HCT116 (cell line): Measurements from ENCODE around the gene RPRML. TPM values are rescaled to one million over a fixed set of nuclear protein-coding genes. Genes with fewer than 3 reads are reported as not detected.

Source experiments
- ATAC-seq: fragments of 200-7000 bp; cut with Tn5 transposase; 2 replicates; pipeline ENCODE4 v1.9.1; 2020; ENCODE audit warnings: mild to moderate bottlenecking, moderate library complexity
- BruUV-seq: library from RNA; stranded (reverse); fragments of 400-500 nt; replicated peaks from 2 replicates; lab custom pipeline; 2021; lab: Mats Ljungman, UMichigan
- CTCF ChIA-PET: fragments of 300-600 bp; sonication (Branson Sonifier 250); formaldehyde crosslinking; loops from one replicate; lab custom pipeline; 2021; ENCODE audit warnings: antibody characterized with exemption; lab: Charles Lee
- POLR2A ChIA-PET: fragments of 300-600, 350-600 bp; sonication (Branson Sonifier 250); formaldehyde crosslinking; loops from one replicate; lab custom pipeline; 2021; ENCODE audit warnings: antibody characterized with exemption; lab: Charles Lee
- RAD21 ChIA-PET, 2 experiments: fragments of 300-600 bp; sonication (Branson Sonifier 250); formaldehyde crosslinking; loops; one replicate each; lab custom pipeline; 2023; ENCODE audit warnings: low total read pairs in 2 of 2; ENCODE audit not compliant: uncharacterized antibody in 2 of 2, unreplicated experiment in 2 of 2, low non-redundant PET in 1 of 2; lab: Charles Lee
- DNase-seq: peaks from one replicate; pipeline ENCODE4 v3.0.0-alpha.2; 2010; ENCODE audit warnings: low read depth, low spot score
- H2AFZ ChIP-seq: fragments of 200-600 bp; shearing (Covaris generic), sonication (generic); 2 replicates; pipeline ENCODE4 v1.6.1; 2017; ENCODE audit warnings: low read depth, mixed run types, mixed read lengths, antibody characterized with exemption, low read length; ENCODE audit not compliant: poor library complexity, severe bottlenecking
- H3K27ac ChIP-seq: 2 replicates; pipeline ENCODE4 v1.5.1; 2012; ENCODE audit warnings: low read depth, low read length
- H3K27me3 ChIP-seq: fragments of 200-600 bp; sonication (generic); 2 replicates; pipeline ENCODE4 v1.6.1; 2016; ENCODE audit warnings: mixed run types, low read length, mixed read lengths; ENCODE audit not compliant: insufficient read depth
- H3K36me3 ChIP-seq, 2 experiments: fragments of 200-500 bp in 1 of 2; fragments of 200-600 bp in 1 of 2; sonication (Bioruptor generic) in 1 of 2; sonication (generic) in 1 of 2; 2 replicates each; pipeline versions ENCODE4 v1.5.1 to v1.6.1; 2014 to 2016; ENCODE audit warnings: low read length in 2 of 2, inconsistent platforms in 1 of 2, mixed read lengths in 1 of 2, mixed run types in 1 of 2; ENCODE audit not compliant: insufficient read depth in 2 of 2, control insufficient read depth in 1 of 2
- H3K4me1 ChIP-seq, 2 experiments: fragments of 200-600 bp in 1 of 2; sonication (generic) in 1 of 2; 2 replicates each; pipeline versions ENCODE4 v1.5.1 to v1.6.1; 2012 to 2017; ENCODE audit warnings: low read length in 2 of 2, inconsistent platforms in 1 of 2, mild to moderate bottlenecking in 1 of 2, mixed read lengths in 1 of 2, mixed run types in 1 of 2, moderate library complexity in 1 of 2; ENCODE audit not compliant: insufficient read depth in 2 of 2, control insufficient read depth in 1 of 2
- H3K4me2 ChIP-seq: fragments of 200-600 bp; sonication (generic); 2 replicates; pipeline ENCODE4 v1.6.1; 2017; ENCODE audit warnings: mixed run types, low read length, mixed read lengths
- H3K4me3 ChIP-seq, 2 experiments: fragments of 200-600 bp in 1 of 2; sonication (generic) in 1 of 2; replicated peaks in 1 of 2; 2 replicates each; pipeline ENCODE4 v1.5.1; 2011 to 2016; ENCODE audit warnings: low read length in 2 of 2, control low read depth in 1 of 2, low read depth in 1 of 2, mild to moderate bottlenecking in 1 of 2, mixed read lengths in 1 of 2, mixed run types in 1 of 2
- H3K79me2 ChIP-seq: fragments of 200-600 bp; sonication (generic); 2 replicates; pipeline ENCODE4 v1.6.1; 2017; ENCODE audit warnings: mild to moderate bottlenecking, mixed run types, low read length, moderate library complexity, mixed read lengths; ENCODE audit not compliant: insufficient read depth
- H3K9ac ChIP-seq: fragments of 200-600 bp; sonication (generic); 2 replicates; pipeline ENCODE4 v1.6.1; 2016; ENCODE audit warnings: low read length, mixed read lengths
- H3K9me2 ChIP-seq: fragments of 200-600 bp; sonication (generic), shearing (Covaris generic); 2 replicates; pipeline ENCODE4 v1.6.1; 2017; ENCODE audit warnings: mixed run types, mild to moderate bottlenecking, moderate library complexity; ENCODE audit not compliant: insufficient read depth
- H3K9me3 ChIP-seq, 2 experiments: fragments of 200-500 bp in 1 of 2; fragments of 200-600 bp in 1 of 2; sonication (Bioruptor generic) in 1 of 2; sonication (generic) in 1 of 2; 2 replicates each; pipeline ENCODE4 v1.6.1; 2014 to 2017; ENCODE audit warnings: low read length in 2 of 2, mixed read lengths in 2 of 2, inconsistent platforms in 1 of 2, low read depth in 1 of 2, mild to moderate bottlenecking in 1 of 2, mixed run types in 1 of 2, moderate library complexity in 1 of 2; ENCODE audit not compliant: control insufficient read depth in 1 of 2, insufficient read depth in 1 of 2
- H4K20me1 ChIP-seq: fragments of 200-600 bp; sonication (generic), shearing (Covaris generic); 2 replicates; pipeline ENCODE4 v1.6.1; 2017; ENCODE audit warnings: mixed run types, mild to moderate bottlenecking, moderate library complexity; ENCODE audit not compliant: insufficient read depth
- CBX3 ChIP-seq: IDR thresholded peaks from 2 replicates; pipeline ENCODE4 v1.6.1; 2012; ENCODE audit warnings: low read depth
- CEBPB ChIP-seq: IDR thresholded peaks from 2 replicates; pipeline ENCODE4 v1.6.1; 2012; ENCODE audit warnings: low read depth
- EGR1 ChIP-seq: IDR thresholded peaks from 2 replicates; pipeline ENCODE4 v1.6.1; 2012; ENCODE audit warnings: low read depth
- EZH2phosphoT487 ChIP-seq: fragments of 200-600 bp; IDR thresholded peaks from 2 replicates; pipeline ENCODE4 v1.6.1; 2018; ENCODE audit warnings: antibody characterized with exemption, borderline replicate concordance
- FOSL1 ChIP-seq: IDR thresholded peaks from 2 replicates; pipeline ENCODE4 v1.6.1; 2012; ENCODE audit warnings: low read depth
- POLR2A ChIP-seq: IDR thresholded peaks from 2 replicates; pipeline ENCODE4 v1.7.0; 2011; ENCODE audit warnings: borderline replicate concordance; ENCODE audit not compliant: insufficient read depth, insufficient read length; ENCODE audit errors: extremely low read depth
- SIN3A ChIP-seq: IDR thresholded peaks from 2 replicates; pipeline ENCODE4 v1.6.1; 2012; ENCODE audit warnings: low read depth
- ZBTB33 ChIP-seq: IDR thresholded peaks from 2 replicates; pipeline ENCODE4 v1.6.1; 2011; ENCODE audit warnings: mild to moderate bottlenecking, low read length, moderate library complexity; ENCODE audit not compliant: insufficient replicate concordance; ENCODE audit errors: extremely low read depth
- ZFX ChIP-seq: fragments of 450-650 bp; IDR thresholded peaks from 2 replicates; pipeline ENCODE4 v1.6.1; 2017
- ZNF274 ChIP-seq: fragments of 200-500 bp; sonication (Bioruptor generic); IDR thresholded peaks from 2 replicates; pipeline ENCODE4 v1.6.1; 2014; ENCODE audit warnings: mild to moderate bottlenecking, low read depth, low read length, inconsistent platforms
- intact Hi-C: fragments of 100-400 bp; cut with micrococcal nuclease; formaldehyde crosslinking; loops from 2 replicates; pipeline ENCODE4 v1.10.0; 2022
- total RNA-seq: library from RNA; stranded (reverse); gene quantifications from one replicate; pipeline ENCODE4 v1.2.1, GENCODE V29; 2021; ENCODE audit not compliant: unreplicated experiment

RPRML gene
- total RNA-seq, 1 experiment from 2014 or later, result not detected

GRCh38 chr17:46991617-46992016, 12.6 kb upstream of the RPRML start:
- Histone ChIP-seq H2AFZ (no peak overlapping the region), H3K27me3 (no peaks in the 10 kb centered on the region), H3K27ac (no peak overlapping the region), H3K79me2 (no peaks in the 10 kb centered on the region), H3K9me3 (no peaks in the 10 kb centered on the region), H3K4me1 (peaks cover 0 to 7% of the 10 kb centered on the region in 2 experiments; a peak in 2 of 4 replicates), H4K20me1 (no peaks in the 10 kb centered on the region), H3K9ac (no peak overlapping the region), H3K36me3 (no peaks in the 10 kb centered on the region), H3K4me3 (no peak overlapping the region), H3K4me2 (no peak overlapping the region), H3K9me2 (no peaks in the 10 kb centered on the region)
- no TSS peak for BruUV-seq
- ChIA-PET CTCF (no interaction called here), RAD21 (no interaction called here), POLR2A (no interaction called here)
- intact Hi-C loops, result no loop called here
- TF ChIP-seq EGR1 (no peak), EZH2phosphoT487 (no peak), ZFX (no peak), SIN3A (no peak), ZNF274 (no peak), CBX3 (no peak), POLR2A (no peak), FOSL1 (no peak), ZBTB33 (no peak), CEBPB (no peak)
- ATAC-seq (no peak), DNase-seq (no peak)
